Measurements from ENCODE around the gene TAC1. TPM values are rescaled to one million over a fixed set of nuclear protein-coding genes. Genes with fewer than 3 reads are reported as not detected.

TAC1 gene
- total and polyA plus RNA-seq, 10 of the 15 experiments (the other 5 are each of a cell fraction or from before 2014, with no cell fraction given): not detected

DNA sequence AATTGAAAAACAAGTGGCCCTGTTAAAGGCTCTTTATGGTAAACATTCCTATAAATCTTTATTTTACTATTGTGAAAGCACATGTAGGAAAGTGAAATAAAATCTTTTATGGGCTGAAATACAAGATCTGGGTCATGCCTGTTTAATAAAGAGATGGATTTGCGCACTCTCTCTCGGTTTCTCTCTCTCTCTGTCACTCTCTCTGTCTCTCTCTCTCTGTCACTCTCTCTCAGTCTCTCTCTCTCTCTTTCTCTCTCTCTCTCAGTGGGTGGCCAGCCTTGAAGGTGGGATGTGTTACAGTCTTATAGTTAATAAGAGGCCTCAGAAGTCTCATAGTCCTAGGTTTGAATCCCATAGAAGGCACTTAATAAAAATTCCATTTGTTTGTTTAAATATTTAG lies 2.4 kb downstream of the TAC1 start:
- FAIRE-seq (no peak), ATAC-seq (no peak), DNase-seq (ENCODE audit: low read depth, low spot score) (no peak)
- Histone ChIP-seq H4K20me1 (ENCODE audit: control insufficient read depth, insufficient read depth) (no peaks in the 10 kb centered on the region), H3K27ac (ENCODE audit: control insufficient read depth, insufficient read depth) (no peak overlapping the region), H3K4me3 (no peak overlapping the region), H3K79me2 (ENCODE audit: control insufficient read depth, insufficient read depth, low read length) (no peaks in the 10 kb centered on the region), H3K9me3 (replicated peaks; ENCODE audit: control insufficient read depth, insufficient read depth, low read length) (no peaks in the 10 kb centered on the region; the same call in 2 of the 3 replicates), H3K4me2 (ENCODE audit: control insufficient read depth, insufficient read depth) (no peak overlapping the region), H3K36me3 (ENCODE audit: control insufficient read depth in 2 of 2, insufficient read depth in 2 of 2, low read length in 1 of 2) (no peaks in the 10 kb centered on the region), H3K9ac (ENCODE audit: control insufficient read depth, insufficient read depth, low read length) (no peak overlapping the region), H3K4me1 (ENCODE audit: control insufficient read depth, insufficient read depth, low read length) (no peaks in the 10 kb centered on the region), H2AFZ (ENCODE audit: control insufficient read depth, low read depth, low read length) (no peak overlapping the region), H3K27me3 (replicated peaks in 1 of 2; ENCODE audit: control insufficient read depth in 2 of 2, insufficient read depth in 2 of 2, low read length in 1 of 2) (peaks cover 10 to 14% of the 10 kb centered on the region in 2 experiments)
- no TSS peak for BruUV-seq (replicated peaks)
- in situ Hi-C loops (cut with MboI) (no loop called here), intact Hi-C loops (cut with micrococcal nuclease; ENCODE audit: unreplicated experiment) (no loop called here)
- POLR2A ChIA-PET: no interaction called here
- RAD21 ChIA-PET (ENCODE audit: unreplicated experiment): no interaction called here
- 26% methylated on average over 2 of the region's 2 CpGs for WGBS (ENCODE audit: insufficient coverage, insufficient replicate concordance, low lambda C conversion rate, missing lambda C conversion rate)
- SMC1A ChIA-PET (ENCODE audit: uncharacterized antibody, unreplicated experiment): no interaction called here
- CTCF ChIA-PET: no interaction called here
- no peak for TF ChIP-seq NFIC (IDR thresholded peaks at IDR 0.05; ENCODE audit: low read depth, low read length)
- no peak for TF ChIP-seq CBX5 (IDR thresholded peaks at IDR 0.05; ENCODE audit: low read depth)
- TF ChIP-seq TCF3 (IDR thresholded peaks at IDR 0.05; ENCODE audit: borderline replicate concordance, insufficient read depth, low read depth, low read length): no peak
- no peak for TF ChIP-seq ATF7 (IDR thresholded peaks at IDR 0.05; ENCODE audit: low read depth)
- no peak for TF ChIP-seq EP300 (IDR thresholded peaks at IDR 0.05; ENCODE audit: borderline replicate concordance in 1 of 2, control insufficient read depth in 1 of 2, low read depth in 2 of 2, low read length in 2 of 2)
- no peak for TF ChIP-seq SMAD1 (IDR thresholded peaks at IDR 0.05; ENCODE audit: low read depth, partially characterized antibody)
- TF ChIP-seq, protein P1, sequence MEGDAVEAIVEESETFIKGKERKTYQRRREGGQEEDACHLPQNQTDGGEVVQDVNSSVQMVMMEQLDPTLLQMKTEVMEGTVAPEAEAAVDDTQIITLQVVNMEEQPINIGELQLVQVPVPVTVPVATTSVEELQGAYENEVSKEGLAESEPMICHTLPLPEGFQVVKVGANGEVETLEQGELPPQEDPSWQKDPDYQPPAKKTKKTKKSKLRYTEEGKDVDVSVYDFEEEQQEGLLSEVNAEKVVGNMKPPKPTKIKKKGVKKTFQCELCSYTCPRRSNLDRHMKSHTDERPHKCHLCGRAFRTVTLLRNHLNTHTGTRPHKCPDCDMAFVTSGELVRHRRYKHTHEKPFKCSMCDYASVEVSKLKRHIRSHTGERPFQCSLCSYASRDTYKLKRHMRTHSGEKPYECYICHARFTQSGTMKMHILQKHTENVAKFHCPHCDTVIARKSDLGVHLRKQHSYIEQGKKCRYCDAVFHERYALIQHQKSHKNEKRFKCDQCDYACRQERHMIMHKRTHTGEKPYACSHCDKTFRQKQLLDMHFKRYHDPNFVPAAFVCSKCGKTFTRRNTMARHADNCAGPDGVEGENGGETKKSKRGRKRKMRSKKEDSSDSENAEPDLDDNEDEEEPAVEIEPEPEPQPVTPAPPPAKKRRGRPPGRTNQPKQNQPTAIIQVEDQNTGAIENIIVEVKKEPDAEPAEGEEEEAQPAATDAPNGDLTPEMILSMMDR (IDR thresholded peaks at IDR 0.05 in 2 of 3, conservative IDR thresholded peaks at IDR 0.05 in 1 of 3; ENCODE audit: control insufficient read depth in 2 of 3, extremely low read depth in 1 of 3, insufficient read depth in 1 of 3, low read depth in 3 of 3, low read length in 3 of 3): no peak
- TF ChIP-seq, protein P2, sequence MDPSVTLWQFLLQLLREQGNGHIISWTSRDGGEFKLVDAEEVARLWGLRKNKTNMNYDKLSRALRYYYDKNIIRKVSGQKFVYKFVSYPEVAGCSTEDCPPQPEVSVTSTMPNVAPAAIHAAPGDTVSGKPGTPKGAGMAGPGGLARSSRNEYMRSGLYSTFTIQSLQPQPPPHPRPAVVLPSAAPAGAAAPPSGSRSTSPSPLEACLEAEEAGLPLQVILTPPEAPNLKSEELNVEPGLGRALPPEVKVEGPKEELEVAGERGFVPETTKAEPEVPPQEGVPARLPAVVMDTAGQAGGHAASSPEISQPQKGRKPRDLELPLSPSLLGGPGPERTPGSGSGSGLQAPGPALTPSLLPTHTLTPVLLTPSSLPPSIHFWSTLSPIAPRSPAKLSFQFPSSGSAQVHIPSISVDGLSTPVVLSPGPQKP (IDR thresholded peaks at IDR 0.05; ENCODE audit: low read depth, low read length): no peak
- TF ChIP-seq, protein P3, sequence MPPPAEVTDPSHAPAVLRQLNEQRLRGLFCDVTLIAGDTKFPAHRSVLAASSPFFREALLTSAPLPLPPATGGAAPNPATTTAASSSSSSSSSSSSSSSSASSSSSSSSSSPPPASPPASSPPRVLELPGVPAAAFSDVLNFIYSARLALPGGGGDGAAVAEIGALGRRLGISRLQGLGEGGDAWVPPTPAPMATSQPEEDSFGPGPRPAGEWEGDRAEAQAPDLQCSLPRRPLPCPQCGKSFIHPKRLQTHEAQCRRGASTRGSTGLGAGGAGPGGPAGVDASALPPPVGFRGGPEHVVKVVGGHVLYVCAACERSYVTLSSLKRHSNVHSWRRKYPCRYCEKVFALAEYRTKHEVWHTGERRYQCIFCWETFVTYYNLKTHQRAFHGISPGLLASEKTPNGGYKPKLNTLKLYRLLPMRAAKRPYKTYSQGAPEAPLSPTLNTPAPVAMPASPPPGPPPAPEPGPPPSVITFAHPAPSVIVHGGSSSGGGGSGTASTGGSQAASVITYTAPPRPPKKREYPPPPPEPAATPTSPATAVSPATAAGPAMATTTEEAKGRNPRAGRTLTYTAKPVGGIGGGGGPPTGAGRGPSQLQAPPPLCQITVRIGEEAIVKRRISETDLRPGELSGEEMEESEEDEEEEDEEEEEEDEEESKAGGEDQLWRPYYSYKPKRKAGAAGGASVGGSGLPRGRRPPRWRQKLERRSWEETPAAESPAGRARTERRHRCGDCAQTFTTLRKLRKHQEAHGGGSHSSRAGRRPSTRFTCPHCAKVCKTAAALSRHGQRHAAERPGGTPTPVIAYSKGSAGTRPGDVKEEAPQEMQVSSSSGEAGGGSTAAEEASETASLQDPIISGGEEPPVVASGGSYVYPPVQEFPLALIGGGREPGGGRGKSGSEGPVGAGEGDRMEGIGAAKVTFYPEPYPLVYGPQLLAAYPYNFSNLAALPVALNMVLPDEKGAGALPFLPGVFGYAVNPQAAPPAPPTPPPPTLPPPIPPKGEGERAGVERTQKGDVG (CRISPR knock-in tag; IDR thresholded peaks at IDR 0.05): no peak
- TF ChIP-seq ZBED1 (IDR thresholded peaks at IDR 0.05; ENCODE audit: borderline replicate concordance): no peak
- TF ChIP-seq RBBP5 (conservative IDR thresholded peaks at IDR 0.05): no peak
- TF ChIP-seq NFXL1 (IDR thresholded peaks at IDR 0.05; ENCODE audit: borderline replicate concordance): no peak
- TF ChIP-seq, protein P4, sequence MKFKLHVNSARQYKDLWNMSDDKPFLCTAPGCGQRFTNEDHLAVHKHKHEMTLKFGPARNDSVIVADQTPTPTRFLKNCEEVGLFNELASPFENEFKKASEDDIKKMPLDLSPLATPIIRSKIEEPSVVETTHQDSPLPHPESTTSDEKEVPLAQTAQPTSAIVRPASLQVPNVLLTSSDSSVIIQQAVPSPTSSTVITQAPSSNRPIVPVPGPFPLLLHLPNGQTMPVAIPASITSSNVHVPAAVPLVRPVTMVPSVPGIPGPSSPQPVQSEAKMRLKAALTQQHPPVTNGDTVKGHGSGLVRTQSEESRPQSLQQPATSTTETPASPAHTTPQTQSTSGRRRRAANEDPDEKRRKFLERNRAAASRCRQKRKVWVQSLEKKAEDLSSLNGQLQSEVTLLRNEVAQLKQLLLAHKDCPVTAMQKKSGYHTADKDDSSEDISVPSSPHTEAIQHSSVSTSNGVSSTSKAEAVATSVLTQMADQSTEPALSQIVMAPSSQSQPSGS (IDR thresholded peaks at IDR 0.05; ENCODE audit: low read length): no peak
- no peak for TF ChIP-seq RB1 (IDR thresholded peaks at IDR 0.05; ENCODE audit: borderline replicate concordance)
- TF ChIP-seq, protein P5, sequence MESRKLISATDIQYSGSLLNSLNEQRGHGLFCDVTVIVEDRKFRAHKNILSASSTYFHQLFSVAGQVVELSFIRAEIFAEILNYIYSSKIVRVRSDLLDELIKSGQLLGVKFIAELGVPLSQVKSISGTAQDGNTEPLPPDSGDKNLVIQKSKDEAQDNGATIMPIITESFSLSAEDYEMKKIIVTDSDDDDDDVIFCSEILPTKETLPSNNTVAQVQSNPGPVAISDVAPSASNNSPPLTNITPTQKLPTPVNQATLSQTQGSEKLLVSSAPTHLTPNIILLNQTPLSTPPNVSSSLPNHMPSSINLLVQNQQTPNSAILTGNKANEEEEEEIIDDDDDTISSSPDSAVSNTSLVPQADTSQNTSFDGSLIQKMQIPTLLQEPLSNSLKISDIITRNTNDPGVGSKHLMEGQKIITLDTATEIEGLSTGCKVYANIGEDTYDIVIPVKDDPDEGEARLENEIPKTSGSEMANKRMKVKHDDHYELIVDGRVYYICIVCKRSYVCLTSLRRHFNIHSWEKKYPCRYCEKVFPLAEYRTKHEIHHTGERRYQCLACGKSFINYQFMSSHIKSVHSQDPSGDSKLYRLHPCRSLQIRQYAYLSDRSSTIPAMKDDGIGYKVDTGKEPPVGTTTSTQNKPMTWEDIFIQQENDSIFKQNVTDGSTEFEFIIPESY (IDR thresholded peaks at IDR 0.05): no peak
